ENCODE measurements around the gene GALNT10.
A peak's percentile ranks its signal among the peaks of the same experiment; 100 is the strongest.

- TF ChIP-seq CTCF (IDR thresholded peaks at IDR 0.05) (peak in 1 of 6 experiments; percentile 3), POLR2A (IDR thresholded peaks at IDR 0.05) (no peak)
These were observed 205.0 kb downstream of the GALNT10 start for GRCh38 chr5:154395407-154396106.
